ENCODE data around the gene SLC26A9. TPM values are rescaled to one million over a fixed set of nuclear protein-coding genes. Genes with fewer than 3 reads are reported as not detected.
"Not testable (repeated sequence)": the region's sequence is repeated elsewhere in the genome, so short reads cannot be mapped to it uniquely, and the experiment has no call there.

Gene SLC26A9
- total and polyA plus RNA-seq, 12 donors, result 0.03 to 0.11 (median 0.04) TPM; not detected in 9

GRCh38 chr1:205883792-205884191, 59.5 kb downstream of the SLC26A9 start:
- H3K27me3 ChIP-seq, result peaks cover 3% of the 10 kb centered on the region
- intact Hi-C loops (cut with DNase I), result no loop called here
- DNase-seq, result no peak
- no peak for TF ChIP-seq CTCF (IDR thresholded peaks at IDR 0.05)
- no peak for TF ChIP-seq POLR2A (IDR thresholded peaks at IDR 0.05)
- H3K4me1 ChIP-seq (replicated peaks in 1 of 2), result no peaks in the 10 kb centered on the region
- H3K27ac ChIP-seq, result no peak overlapping the region
- H3K36me3 ChIP-seq (replicated peaks in 1 of 2), result no peaks in the 10 kb centered on the region
- H3K4me3 ChIP-seq, result no peak overlapping the region
- H3K9me3 ChIP-seq (replicated peaks in 1 of 3), result no peaks in the 10 kb centered on the region

GRCh38 chr1:205880923-205881322, 62.3 kb downstream of the SLC26A9 start:
- intact Hi-C loops (cut with DNase I), result no loop called here
- no peak for DNase-seq
- H3K9me3 ChIP-seq (replicated peaks in 1 of 3), result no peaks in the 10 kb centered on the region
- H3K4me1 ChIP-seq (replicated peaks in 1 of 2), result no peaks in the 10 kb centered on the region
- no peak overlapping the region for H3K4me3 ChIP-seq
- H3K27me3 ChIP-seq, result no peaks in the 10 kb centered on the region
- H3K36me3 ChIP-seq (replicated peaks in 1 of 2), result no peaks in the 10 kb centered on the region
- H3K27ac ChIP-seq, result no peak overlapping the region
- TF ChIP-seq CTCF (IDR thresholded peaks at IDR 0.05) (no peak), POLR2A (IDR thresholded peaks at IDR 0.05) (no peak)

- no peaks in the 10 kb centered on the region for H3K4me1 ChIP-seq (replicated peaks in 1 of 2)
- no peak for DNase-seq
- intact Hi-C loops (cut with DNase I), result no loop called here
- TF ChIP-seq CTCF (IDR thresholded peaks at IDR 0.05) (no peak), POLR2A (IDR thresholded peaks at IDR 0.05) (no peak)
- no peak overlapping the region for H3K4me3 ChIP-seq
- no peaks in the 10 kb centered on the region for H3K36me3 ChIP-seq (replicated peaks in 1 of 2)
- 81 to 100% (median 92%) methylated on average over 1 of the region's 1 CpG for WGBS, 4 donors
- no peak overlapping the region for H3K27ac ChIP-seq
- H3K9me3 ChIP-seq (replicated peaks in 1 of 3), result no peaks in the 10 kb centered on the region
- H3K27me3 ChIP-seq, result no peaks in the 10 kb centered on the region
These were observed 63.3 kb downstream of the SLC26A9 start for GRCh38 chr1:205879974-205880373.

GRCh38 chr1:205878026-205878425, 65.2 kb downstream of the SLC26A9 start:
- H3K27ac ChIP-seq, result no peak overlapping the region
- no peaks in the 10 kb centered on the region for H3K9me3 ChIP-seq (replicated peaks in 1 of 3)
- H3K4me1 ChIP-seq (replicated peaks in 1 of 2), result no peaks in the 10 kb centered on the region
- no peaks in the 10 kb centered on the region for H3K36me3 ChIP-seq (replicated peaks in 1 of 2)
- TF ChIP-seq CTCF (IDR thresholded peaks at IDR 0.05), result no peak
- no peak for TF ChIP-seq POLR2A (IDR thresholded peaks at IDR 0.05)
- DNase-seq, result no peak
- intact Hi-C loops (cut with DNase I), result no loop called here
- no peaks in the 10 kb centered on the region for H3K27me3 ChIP-seq
- H3K4me3 ChIP-seq, result no peak overlapping the region

GRCh38 chr1:205873148-205873547, 70.1 kb downstream of the SLC26A9 start:
- H3K9me3 ChIP-seq (replicated peaks in 1 of 3); H3K36me3 ChIP-seq (replicated peaks in 1 of 2); H3K4me3 ChIP-seq; H3K27me3 ChIP-seq; H3K4me1 ChIP-seq (replicated peaks in 1 of 2); DNase-seq; intact Hi-C loops (cut with DNase I); H3K27ac ChIP-seq: not testable (repeated sequence)

Data from adrenal gland (tissue), 12 donors.